Measurements from ENCODE around the gene COL10A1. TPM values are rescaled to one million over a fixed set of nuclear protein-coding genes. Genes with fewer than 3 reads are reported as not detected.

The COL10A1 gene
- polyA plus RNA-seq, 1 donor (not counting 4 experiments of a cell fraction or from before 2014, with no cell fraction given), result not detected

DNA sequence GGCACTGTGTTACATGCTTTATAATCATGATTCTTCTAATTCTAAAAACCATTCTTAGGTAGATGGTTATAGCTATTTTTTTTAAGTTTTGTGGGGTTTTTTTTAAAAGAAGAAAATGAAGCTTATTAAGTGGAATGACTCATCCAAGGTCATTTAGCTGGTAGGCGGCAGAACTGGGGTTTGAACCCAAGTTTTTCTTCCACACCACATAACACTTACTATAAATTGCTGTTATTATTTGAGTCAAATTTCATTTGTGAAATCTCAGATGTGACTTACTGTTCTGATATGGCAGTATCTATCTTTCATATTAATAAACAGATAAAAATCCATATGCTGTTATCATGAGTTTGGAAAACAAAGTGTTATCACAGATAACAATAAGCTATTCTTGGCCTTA, 10.4 kb upstream of the COL10A1 start:
- dilution Hi-C loops (cut with MboI; ENCODE audit: extremely low pct_ligation_motif_present, low sequenced_read_pairs), result no loop called here
- no peak overlapping the region for H3K27ac ChIP-seq (ENCODE audit: control insufficient read depth, insufficient read depth, low read length)
- H3K79me2 ChIP-seq (ENCODE audit: control insufficient read depth, insufficient read depth, low read length), result no peaks in the 10 kb centered on the region
- H3K36me3 ChIP-seq (ENCODE audit: control insufficient read depth in 2 of 2, extremely low read depth in 1 of 2, insufficient read depth in 2 of 2, low read length in 2 of 2), result no peaks in the 10 kb centered on the region
- no peak overlapping the region for H3K4me3 ChIP-seq (ENCODE audit: control insufficient read depth in 2 of 3, extremely low read depth in 1 of 3, insufficient read depth in 2 of 3, low read depth in 1 of 3, low read length in 3 of 3)
- no peak overlapping the region for H3K4me2 ChIP-seq (ENCODE audit: control insufficient read depth, extremely low read depth, insufficient read depth, low read depth, low read length)
- no peak overlapping the region for H3K9ac ChIP-seq (ENCODE audit: control insufficient read depth, extremely low read depth, insufficient read depth, low read length)
- H3K9me3 ChIP-seq (ENCODE audit: control insufficient read depth, low read depth, low read length), result no peaks in the 10 kb centered on the region
- TF ChIP-seq EZH2 (IDR thresholded peaks at IDR 0.05; ENCODE audit: low read length) (no peak), CTCF (optimal IDR thresholded peaks at IDR 0.05 in 1 of 3, IDR thresholded peaks at IDR 0.05 in 1 of 3, conservative IDR thresholded peaks at IDR 0.05 in 1 of 3; ENCODE audit: extremely low read depth in 1 of 3, insufficient read depth in 2 of 3, low read length in 3 of 3) (no peak)
- no peaks in the 10 kb centered on the region for H4K20me1 ChIP-seq (ENCODE audit: control insufficient read depth, extremely low read depth, insufficient read depth, low read length)
- no peak overlapping the region for H2AFZ ChIP-seq (ENCODE audit: control insufficient read depth, low read length)
- H3K27me3 ChIP-seq (ENCODE audit: control insufficient read depth, extremely low read depth, insufficient read depth, low read length), result no peaks in the 10 kb centered on the region
- DNase-seq (ENCODE audit: low read depth, low spot score), result no peak
- no peaks in the 10 kb centered on the region for H3K4me1 ChIP-seq (ENCODE audit: control insufficient read depth, extremely low read depth, insufficient read depth, low read length)
- FAIRE-seq, result no peak
- H3K9me1 ChIP-seq (ENCODE audit: control insufficient read depth, extremely low read depth, insufficient read depth, low read length), result no peaks in the 10 kb centered on the region

- DNase-seq (ENCODE audit: low read depth, low spot score), result no peak
- FAIRE-seq, result no peak
- dilution Hi-C loops (cut with MboI; ENCODE audit: extremely low pct_ligation_motif_present, low sequenced_read_pairs), result no loop called here
- TF ChIP-seq EZH2 (IDR thresholded peaks at IDR 0.05; ENCODE audit: low read length), result no peak
- no peak overlapping the region for H3K9ac ChIP-seq (ENCODE audit: control insufficient read depth, extremely low read depth, insufficient read depth, low read length)
- no peak overlapping the region for H3K27ac ChIP-seq (ENCODE audit: control insufficient read depth, insufficient read depth, low read length)
- no peaks in the 10 kb centered on the region for H3K9me1 ChIP-seq (ENCODE audit: control insufficient read depth, extremely low read depth, insufficient read depth, low read length)
- no peak overlapping the region for H3K4me3 ChIP-seq (ENCODE audit: control insufficient read depth in 2 of 3, extremely low read depth in 1 of 3, insufficient read depth in 2 of 3, low read depth in 1 of 3, low read length in 3 of 3)
- H2AFZ ChIP-seq (ENCODE audit: control insufficient read depth, low read length), result no peak overlapping the region
- no peaks in the 10 kb centered on the region for H4K20me1 ChIP-seq (ENCODE audit: control insufficient read depth, extremely low read depth, insufficient read depth, low read length)
- no peaks in the 10 kb centered on the region for H3K9me3 ChIP-seq (ENCODE audit: control insufficient read depth, low read depth, low read length)
- H3K36me3 ChIP-seq (ENCODE audit: control insufficient read depth in 2 of 2, extremely low read depth in 1 of 2, insufficient read depth in 2 of 2, low read length in 2 of 2), result no peaks in the 10 kb centered on the region
- no peaks in the 10 kb centered on the region for H3K27me3 ChIP-seq (ENCODE audit: control insufficient read depth, extremely low read depth, insufficient read depth, low read length)
- H3K79me2 ChIP-seq (ENCODE audit: control insufficient read depth, insufficient read depth, low read length), result no peaks in the 10 kb centered on the region
- no peaks in the 10 kb centered on the region for H3K4me1 ChIP-seq (ENCODE audit: control insufficient read depth, extremely low read depth, insufficient read depth, low read length)
- H3K4me2 ChIP-seq (ENCODE audit: control insufficient read depth, extremely low read depth, insufficient read depth, low read depth, low read length), result no peak overlapping the region
Measured at GRCh38 chr6:116133453-116133852, 7.5 kb upstream of the COL10A1 start.

DNA sequence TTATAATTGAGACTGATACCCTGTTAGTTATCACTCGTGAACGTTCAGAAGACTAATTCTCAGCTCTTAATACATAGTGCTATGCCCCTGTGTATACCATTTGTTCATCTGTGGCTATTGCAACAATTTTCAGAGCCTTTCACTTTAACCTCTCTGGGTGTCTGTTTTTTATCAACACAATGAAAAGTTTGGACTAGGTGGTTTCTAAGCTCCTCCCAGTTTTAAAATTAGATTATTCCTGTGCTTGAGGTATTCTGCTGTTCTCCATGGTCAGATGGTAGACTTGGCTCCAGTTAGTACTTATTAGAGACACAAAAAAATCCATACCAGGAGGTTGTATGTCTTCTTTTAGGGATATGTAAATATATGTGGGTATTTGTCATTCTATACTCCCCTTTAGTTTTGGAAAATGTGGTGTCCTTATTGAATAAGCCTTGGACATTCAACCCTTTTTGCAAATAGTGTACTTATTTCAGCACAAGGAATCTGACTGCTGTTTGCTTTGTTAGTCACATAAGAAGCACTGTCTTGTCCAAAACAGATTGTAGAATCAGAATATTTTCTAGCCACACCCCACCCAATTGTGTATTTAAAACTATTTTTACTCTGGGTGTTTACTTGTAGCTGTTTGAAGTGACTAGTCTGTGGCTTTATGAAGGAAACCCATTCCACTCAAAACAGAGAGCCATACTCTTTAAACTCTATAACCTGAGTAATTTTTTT, 2.0 kb upstream of the COL10A1 start:
- Histone ChIP-seq H2AFZ (ENCODE audit: control insufficient read depth, low read length) (no peak overlapping the region), H3K36me3 (ENCODE audit: control insufficient read depth in 2 of 2, extremely low read depth in 1 of 2, insufficient read depth in 2 of 2, low read length in 2 of 2) (no peaks in the 10 kb centered on the region), H3K4me1 (ENCODE audit: control insufficient read depth, extremely low read depth, insufficient read depth, low read length) (no peaks in the 10 kb centered on the region), H3K4me3 (ENCODE audit: control insufficient read depth in 2 of 3, extremely low read depth in 1 of 3, insufficient read depth in 2 of 3, low read depth in 1 of 3, low read length in 3 of 3) (no peak overlapping the region), H4K20me1 (ENCODE audit: control insufficient read depth, extremely low read depth, insufficient read depth, low read length) (no peaks in the 10 kb centered on the region), H3K27ac (ENCODE audit: control insufficient read depth, insufficient read depth, low read length) (no peak overlapping the region), H3K9me1 (ENCODE audit: control insufficient read depth, extremely low read depth, insufficient read depth, low read length) (no peaks in the 10 kb centered on the region), H3K9me3 (ENCODE audit: control insufficient read depth, low read depth, low read length) (no peaks in the 10 kb centered on the region), H3K79me2 (ENCODE audit: control insufficient read depth, insufficient read depth, low read length) (no peaks in the 10 kb centered on the region), H3K9ac (ENCODE audit: control insufficient read depth, extremely low read depth, insufficient read depth, low read length) (no peak overlapping the region), H3K27me3 (ENCODE audit: control insufficient read depth, extremely low read depth, insufficient read depth, low read length) (no peaks in the 10 kb centered on the region), H3K4me2 (ENCODE audit: control insufficient read depth, extremely low read depth, insufficient read depth, low read depth, low read length) (no peak overlapping the region)
- DNase-seq (ENCODE audit: low read depth, low spot score) (no peak), FAIRE-seq (no peak)
- TF ChIP-seq EZH2 (IDR thresholded peaks at IDR 0.05; ENCODE audit: low read length) (no peak), CTCF (optimal IDR thresholded peaks at IDR 0.05 in 1 of 3, IDR thresholded peaks at IDR 0.05 in 1 of 3, conservative IDR thresholded peaks at IDR 0.05 in 1 of 3; ENCODE audit: extremely low read depth in 1 of 3, insufficient read depth in 2 of 3, low read length in 3 of 3) (no peak)
- dilution Hi-C loops (cut with MboI; ENCODE audit: extremely low pct_ligation_motif_present, low sequenced_read_pairs), result no loop called here
